Measurements from ENCODE around the gene ETV5.

DNA sequence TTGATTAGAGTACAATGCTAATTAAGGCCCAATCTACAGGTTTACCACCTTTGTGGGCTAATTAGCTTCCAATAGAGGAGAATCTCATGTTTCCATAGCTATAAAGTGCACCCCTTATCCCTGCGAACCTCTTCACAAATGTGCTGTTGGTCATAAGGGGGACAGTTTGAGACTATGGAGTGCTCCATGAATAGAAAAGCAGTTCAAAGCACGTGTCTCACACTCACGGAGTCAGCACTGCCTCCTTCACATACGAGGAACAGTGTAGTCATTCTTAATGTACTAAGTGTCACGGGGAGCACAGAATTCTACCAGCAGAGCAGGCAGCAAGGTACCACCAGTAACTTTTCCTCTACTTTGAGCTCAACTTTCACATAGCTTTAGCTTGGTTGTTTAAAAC lies 62.1 kb downstream of the ETV5 start:
- TF ChIP-seq, protein P1, sequence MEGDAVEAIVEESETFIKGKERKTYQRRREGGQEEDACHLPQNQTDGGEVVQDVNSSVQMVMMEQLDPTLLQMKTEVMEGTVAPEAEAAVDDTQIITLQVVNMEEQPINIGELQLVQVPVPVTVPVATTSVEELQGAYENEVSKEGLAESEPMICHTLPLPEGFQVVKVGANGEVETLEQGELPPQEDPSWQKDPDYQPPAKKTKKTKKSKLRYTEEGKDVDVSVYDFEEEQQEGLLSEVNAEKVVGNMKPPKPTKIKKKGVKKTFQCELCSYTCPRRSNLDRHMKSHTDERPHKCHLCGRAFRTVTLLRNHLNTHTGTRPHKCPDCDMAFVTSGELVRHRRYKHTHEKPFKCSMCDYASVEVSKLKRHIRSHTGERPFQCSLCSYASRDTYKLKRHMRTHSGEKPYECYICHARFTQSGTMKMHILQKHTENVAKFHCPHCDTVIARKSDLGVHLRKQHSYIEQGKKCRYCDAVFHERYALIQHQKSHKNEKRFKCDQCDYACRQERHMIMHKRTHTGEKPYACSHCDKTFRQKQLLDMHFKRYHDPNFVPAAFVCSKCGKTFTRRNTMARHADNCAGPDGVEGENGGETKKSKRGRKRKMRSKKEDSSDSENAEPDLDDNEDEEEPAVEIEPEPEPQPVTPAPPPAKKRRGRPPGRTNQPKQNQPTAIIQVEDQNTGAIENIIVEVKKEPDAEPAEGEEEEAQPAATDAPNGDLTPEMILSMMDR (conservative IDR thresholded peaks at IDR 0.05; ENCODE audit: low read depth, low read length), result no peak
- no peak for TF ChIP-seq CEBPB (IDR thresholded peaks at IDR 0.05; ENCODE audit: low read depth, low read length)
- TF ChIP-seq POLR2A (IDR thresholded peaks at IDR 0.05; ENCODE audit: low read depth, low read length), result no peak
- TF ChIP-seq, protein P2, sequence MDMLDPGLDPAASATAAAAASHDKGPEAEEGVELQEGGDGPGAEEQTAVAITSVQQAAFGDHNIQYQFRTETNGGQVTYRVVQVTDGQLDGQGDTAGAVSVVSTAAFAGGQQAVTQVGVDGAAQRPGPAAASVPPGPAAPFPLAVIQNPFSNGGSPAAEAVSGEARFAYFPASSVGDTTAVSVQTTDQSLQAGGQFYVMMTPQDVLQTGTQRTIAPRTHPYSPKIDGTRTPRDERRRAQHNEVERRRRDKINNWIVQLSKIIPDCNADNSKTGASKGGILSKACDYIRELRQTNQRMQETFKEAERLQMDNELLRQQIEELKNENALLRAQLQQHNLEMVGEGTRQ (IDR thresholded peaks at IDR 0.05; ENCODE audit: low read depth, low read length), result no peak
- no peak for TF ChIP-seq NFE2L2 (IDR thresholded peaks at IDR 0.05; ENCODE audit: low read depth, low read length)
- TF ChIP-seq RAD21 (IDR thresholded peaks at IDR 0.05; ENCODE audit: low read length), result no peak
- TF ChIP-seq, protein P3, sequence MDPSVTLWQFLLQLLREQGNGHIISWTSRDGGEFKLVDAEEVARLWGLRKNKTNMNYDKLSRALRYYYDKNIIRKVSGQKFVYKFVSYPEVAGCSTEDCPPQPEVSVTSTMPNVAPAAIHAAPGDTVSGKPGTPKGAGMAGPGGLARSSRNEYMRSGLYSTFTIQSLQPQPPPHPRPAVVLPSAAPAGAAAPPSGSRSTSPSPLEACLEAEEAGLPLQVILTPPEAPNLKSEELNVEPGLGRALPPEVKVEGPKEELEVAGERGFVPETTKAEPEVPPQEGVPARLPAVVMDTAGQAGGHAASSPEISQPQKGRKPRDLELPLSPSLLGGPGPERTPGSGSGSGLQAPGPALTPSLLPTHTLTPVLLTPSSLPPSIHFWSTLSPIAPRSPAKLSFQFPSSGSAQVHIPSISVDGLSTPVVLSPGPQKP (IDR thresholded peaks at IDR 0.05; ENCODE audit: borderline replicate concordance, low read depth, low read length), result no peak

Measured in IMR-90 (cell line).